Activated naive CD8-positive, alpha-beta T cell treated with anti-CD3 and anti-CD28 coated beads for 36 hours (primary cell): ENCODE results near the gene DNAH11. TPM values are rescaled to one million over a fixed set of nuclear protein-coding genes. Genes with fewer than 3 reads are reported as not detected.
"Not testable (repeated sequence)": the region's sequence is repeated elsewhere in the genome, so short reads cannot be mapped to it uniquely, and the experiment has no call there.

Experiments used
- DNase-seq: peaks from one replicate; pipeline ENCODE4 v3.0.0; 2021
- H3K27ac Mint-ChIP-seq: one replicate; pipeline ENCODE4 v1.8.0; 2022; ENCODE audit warnings: mild to moderate bottlenecking, moderate library complexity, mixed read lengths
- H3K27me3 Mint-ChIP-seq: one replicate; pipeline ENCODE4 v1.8.0; 2022; ENCODE audit warnings: mild to moderate bottlenecking, mixed read lengths
- H3K36me3 Mint-ChIP-seq: one replicate; pipeline ENCODE4 v1.8.0; 2021; ENCODE audit warnings: mild to moderate bottlenecking, mixed read lengths
- H3K4me1 Mint-ChIP-seq: one replicate; pipeline ENCODE4 v1.8.0; 2021; ENCODE audit warnings: mixed read lengths
- H3K4me3 Mint-ChIP-seq: one replicate; pipeline ENCODE4 v1.8.0; 2022; ENCODE audit warnings: mild to moderate bottlenecking, moderate library complexity, mixed read lengths
- H3K9me3 Mint-ChIP-seq: one replicate; pipeline ENCODE4 v1.8.0; 2022; ENCODE audit warnings: mixed read lengths
- total RNA-seq, 2 experiments: library from RNA; stranded (reverse); gene quantifications; one replicate each; pipeline ENCODE4 v1.2.3, GENCODE V29; 2021

Gene DNAH11
- total RNA-seq, 2 experiments from 2014 or later: 0.02 TPM; not detected in 1

GRCh38 chr7:21536445-21537118 lies 6.3 kb upstream of the DNAH11 start:
- H3K9me3 Mint-ChIP-seq, H3K4me3 Mint-ChIP-seq, DNase-seq, H3K27ac Mint-ChIP-seq, H3K36me3 Mint-ChIP-seq, H3K4me1 Mint-ChIP-seq: not testable (repeated sequence)
- peaks cover 21% of the 10 kb centered on the region for H3K27me3 Mint-ChIP-seq

GRCh38 chr7:21538936-21539495 lies 3.8 kb upstream of the DNAH11 start:
- H3K4me1 Mint-ChIP-seq: peaks cover 8% of the 10 kb centered on the region
- H3K27ac Mint-ChIP-seq: no peak overlapping the region
- no peaks in the 10 kb centered on the region for H3K9me3 Mint-ChIP-seq
- peaks cover 2% of the 10 kb centered on the region for H3K36me3 Mint-ChIP-seq
- no peak for DNase-seq
- peaks cover 42% of the 10 kb centered on the region for H3K27me3 Mint-ChIP-seq
- H3K4me3 Mint-ChIP-seq: no peak overlapping the region

- Mint-ChIP-seq H3K4me3 (peak overlapping the region; percentile 78), H3K27me3 (peaks cover 71% of the 10 kb centered on the region), H3K27ac (no peak overlapping the region), H3K9me3 (no peaks in the 10 kb centered on the region), H3K4me1 (peaks cover 10% of the 10 kb centered on the region), H3K36me3 (no peaks in the 10 kb centered on the region)
- DNase-seq: no peak
These were observed 876 bp downstream of the DNAH11 start for GRCh38 chr7:21543528-21544302.

- Mint-ChIP-seq H3K27me3 (peaks cover 67% of the 10 kb centered on the region), H3K4me3 (no peak overlapping the region), H3K9me3 (no peaks in the 10 kb centered on the region), H3K27ac (no peak overlapping the region), H3K36me3 (no peaks in the 10 kb centered on the region), H3K4me1 (peaks cover 6% of the 10 kb centered on the region)
- no peak for DNase-seq
These were observed 1.4 kb downstream of the DNAH11 start for GRCh38 chr7:21544303-21544656.

GRCh38 chr7:21544715-21545114 lies 1.9 kb downstream of the DNAH11 start:
- no peak for DNase-seq
- no peak overlapping the region for H3K4me3 Mint-ChIP-seq
- no peaks in the 10 kb centered on the region for H3K9me3 Mint-ChIP-seq
- no peak overlapping the region for H3K27ac Mint-ChIP-seq
- H3K4me1 Mint-ChIP-seq: peaks cover 6% of the 10 kb centered on the region
- H3K27me3 Mint-ChIP-seq: peaks cover 65% of the 10 kb centered on the region
- H3K36me3 Mint-ChIP-seq: no peaks in the 10 kb centered on the region

- no peak for DNase-seq
- Mint-ChIP-seq H3K27ac (no peak overlapping the region), H3K4me3 (no peak overlapping the region), H3K9me3 (no peaks in the 10 kb centered on the region), H3K36me3 (no peaks in the 10 kb centered on the region), H3K27me3 (peaks cover 45% of the 10 kb centered on the region), H3K4me1 (peaks cover 6% of the 10 kb centered on the region)
These were observed 4.7 kb downstream of the DNAH11 start for GRCh38 chr7:21547501-21547900.

GRCh38 chr7:21548491-21548890 lies 5.7 kb downstream of the DNAH11 start:
- Mint-ChIP-seq H3K4me3 (no peak overlapping the region), H3K27ac (no peak overlapping the region), H3K27me3 (peaks cover 38% of the 10 kb centered on the region), H3K36me3 (no peaks in the 10 kb centered on the region), H3K4me1 (peaks cover 6% of the 10 kb centered on the region), H3K9me3 (no peaks in the 10 kb centered on the region)
- no peak for DNase-seq

GRCh38 chr7:21550076-21550475 lies 7.2 kb downstream of the DNAH11 start:
- H3K9me3 Mint-ChIP-seq: no peaks in the 10 kb centered on the region
- no peak overlapping the region for H3K4me3 Mint-ChIP-seq
- peaks cover 23% of the 10 kb centered on the region for H3K27me3 Mint-ChIP-seq
- DNase-seq: no peak
- no peaks in the 10 kb centered on the region for H3K4me1 Mint-ChIP-seq
- H3K27ac Mint-ChIP-seq: no peak overlapping the region
- H3K36me3 Mint-ChIP-seq: no peaks in the 10 kb centered on the region

GRCh38 chr7:21550821-21551531 lies 8.1 kb downstream of the DNAH11 start:
- H3K27me3 Mint-ChIP-seq: peaks cover 15% of the 10 kb centered on the region
- DNase-seq: no peak
- H3K27ac Mint-ChIP-seq: no peak overlapping the region
- H3K4me1 Mint-ChIP-seq: no peaks in the 10 kb centered on the region
- no peak overlapping the region for H3K4me3 Mint-ChIP-seq
- H3K9me3 Mint-ChIP-seq: no peaks in the 10 kb centered on the region
- H3K36me3 Mint-ChIP-seq: no peaks in the 10 kb centered on the region

GRCh38 chr7:21562385-21562784 lies 19.5 kb downstream of the DNAH11 start:
- no peak overlapping the region for H3K4me3 Mint-ChIP-seq
- H3K36me3 Mint-ChIP-seq: no peaks in the 10 kb centered on the region
- no peak overlapping the region for H3K27ac Mint-ChIP-seq
- no peaks in the 10 kb centered on the region for H3K9me3 Mint-ChIP-seq
- DNase-seq: no peak
- H3K27me3 Mint-ChIP-seq: no peaks in the 10 kb centered on the region
- no peaks in the 10 kb centered on the region for H3K4me1 Mint-ChIP-seq

GRCh38 chr7:21565614-21566013 lies 22.8 kb downstream of the DNAH11 start:
- H3K4me3 Mint-ChIP-seq: no peak overlapping the region
- no peaks in the 10 kb centered on the region for H3K36me3 Mint-ChIP-seq
- no peaks in the 10 kb centered on the region for H3K9me3 Mint-ChIP-seq
- DNase-seq: no peak
- no peaks in the 10 kb centered on the region for H3K27me3 Mint-ChIP-seq
- H3K27ac Mint-ChIP-seq: no peak overlapping the region
- H3K4me1 Mint-ChIP-seq: no peaks in the 10 kb centered on the region

GRCh38 chr7:21566094-21566493 lies 23.3 kb downstream of the DNAH11 start:
- Mint-ChIP-seq H3K4me3 (no peak overlapping the region), H3K9me3 (no peaks in the 10 kb centered on the region), H3K36me3 (no peaks in the 10 kb centered on the region), H3K27me3 (no peaks in the 10 kb centered on the region), H3K4me1 (no peaks in the 10 kb centered on the region), H3K27ac (no peak overlapping the region)
- DNase-seq: no peak

GRCh38 chr7:21568762-21569161 lies 25.9 kb downstream of the DNAH11 start:
- DNase-seq: no peak
- H3K36me3 Mint-ChIP-seq: no peaks in the 10 kb centered on the region
- H3K27me3 Mint-ChIP-seq: no peaks in the 10 kb centered on the region
- no peak overlapping the region for H3K4me3 Mint-ChIP-seq
- no peaks in the 10 kb centered on the region for H3K9me3 Mint-ChIP-seq
- H3K4me1 Mint-ChIP-seq: no peaks in the 10 kb centered on the region
- no peak overlapping the region for H3K27ac Mint-ChIP-seq

GRCh38 chr7:21572331-21573313 lies 29.8 kb downstream of the DNAH11 start:
- no peak overlapping the region for H3K4me3 Mint-ChIP-seq
- no peaks in the 10 kb centered on the region for H3K4me1 Mint-ChIP-seq
- no peaks in the 10 kb centered on the region for H3K9me3 Mint-ChIP-seq
- no peak overlapping the region for H3K27ac Mint-ChIP-seq
- no peak for DNase-seq
- H3K27me3 Mint-ChIP-seq: no peaks in the 10 kb centered on the region
- H3K36me3 Mint-ChIP-seq: no peaks in the 10 kb centered on the region
